HCT116 (cell line): ENCODE data around the gene SENP3.

Source experiments
- CEBPB ChIP-seq: IDR thresholded peaks from 2 replicates; pipeline ENCODE4 v1.6.1; 2012; ENCODE audit warnings: low read depth
- EZH2phosphoT487 ChIP-seq: fragments of 200-600 bp; IDR thresholded peaks from 2 replicates; pipeline ENCODE4 v1.6.1; 2018; ENCODE audit warnings: antibody characterized with exemption, borderline replicate concordance
- JUND ChIP-seq: IDR thresholded peaks from 2 replicates; pipeline ENCODE4 v1.6.1; 2012
- POLR2AphosphoS5 ChIP-seq: IDR thresholded peaks from 2 replicates; pipeline ENCODE4 v1.6.1; 2011; ENCODE audit warnings: mild to moderate bottlenecking, low read depth, low read length, moderate library complexity
- RAD21 ChIP-seq: IDR thresholded peaks from 2 replicates; pipeline ENCODE4 v1.6.1; 2012; ENCODE audit warnings: low read depth, mild to moderate bottlenecking
- REST ChIP-seq: IDR thresholded peaks from 2 replicates; pipeline ENCODE4 v1.6.1; 2012; ENCODE audit warnings: low read depth
- TF ChIP-seq, protein P1 (sequence below), 3 experiments: fragments of 200-600 bp in 1 of 3; sonication (generic) in 1 of 3; IDR thresholded peaks in 2 of 3; conservative IDR thresholded peaks in 1 of 3; 2 replicates each; pipeline ENCODE4 v1.5.1; 2012 to 2017; ENCODE audit warnings: low read depth in 2 of 3, low read length in 2 of 3, antibody characterized with exemption in 1 of 3, borderline replicate concordance in 1 of 3, control low read depth in 1 of 3, mild to moderate bottlenecking in 1 of 3, mixed read lengths in 1 of 3, mixed run types in 1 of 3, moderate library complexity in 1 of 3; ENCODE audit not compliant: insufficient read depth in 1 of 3

- TF ChIP-seq CEBPB (no peak), POLR2AphosphoS5 (no peak), JUND (no peak), REST (no peak), EZH2phosphoT487 (no peak), RAD21 (no peak)
- TF ChIP-seq, protein P1, sequence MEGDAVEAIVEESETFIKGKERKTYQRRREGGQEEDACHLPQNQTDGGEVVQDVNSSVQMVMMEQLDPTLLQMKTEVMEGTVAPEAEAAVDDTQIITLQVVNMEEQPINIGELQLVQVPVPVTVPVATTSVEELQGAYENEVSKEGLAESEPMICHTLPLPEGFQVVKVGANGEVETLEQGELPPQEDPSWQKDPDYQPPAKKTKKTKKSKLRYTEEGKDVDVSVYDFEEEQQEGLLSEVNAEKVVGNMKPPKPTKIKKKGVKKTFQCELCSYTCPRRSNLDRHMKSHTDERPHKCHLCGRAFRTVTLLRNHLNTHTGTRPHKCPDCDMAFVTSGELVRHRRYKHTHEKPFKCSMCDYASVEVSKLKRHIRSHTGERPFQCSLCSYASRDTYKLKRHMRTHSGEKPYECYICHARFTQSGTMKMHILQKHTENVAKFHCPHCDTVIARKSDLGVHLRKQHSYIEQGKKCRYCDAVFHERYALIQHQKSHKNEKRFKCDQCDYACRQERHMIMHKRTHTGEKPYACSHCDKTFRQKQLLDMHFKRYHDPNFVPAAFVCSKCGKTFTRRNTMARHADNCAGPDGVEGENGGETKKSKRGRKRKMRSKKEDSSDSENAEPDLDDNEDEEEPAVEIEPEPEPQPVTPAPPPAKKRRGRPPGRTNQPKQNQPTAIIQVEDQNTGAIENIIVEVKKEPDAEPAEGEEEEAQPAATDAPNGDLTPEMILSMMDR (IDR thresholded peaks at IDR 0.05 in 2 of 3, conservative IDR thresholded peaks at IDR 0.05 in 1 of 3; ENCODE audit: borderline replicate concordance in 1 of 3, insufficient read depth in 1 of 3, low read depth in 2 of 3, low read length in 2 of 3): no peak
Observed at GRCh38 chr17:7580604-7581575, 19.2 kb downstream of the SENP3 start.
